Nasal cavity respiratory epithelium epithelial cell of viscerocranial mucosa (primary cell): ENCODE data around the gene TMEM147. TPM values are rescaled to one million over a fixed set of nuclear protein-coding genes. Genes with fewer than 3 reads are reported as not detected.

Source experiments
- total RNA-seq: library from RNA; depleted of rRNA; stranded (reverse); fragments of >200 nt; gene quantifications from 2 replicates; pipeline ENCODE4 v1.2.3, GENCODE V29; 2014

TMEM147 gene, protein sequence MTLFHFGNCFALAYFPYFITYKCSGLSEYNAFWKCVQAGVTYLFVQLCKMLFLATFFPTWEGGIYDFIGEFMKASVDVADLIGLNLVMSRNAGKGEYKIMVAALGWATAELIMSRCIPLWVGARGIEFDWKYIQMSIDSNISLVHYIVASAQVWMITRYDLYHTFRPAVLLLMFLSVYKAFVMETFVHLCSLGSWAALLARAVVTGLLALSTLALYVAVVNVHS
- total RNA-seq = 99.0 and 109 TPM in 2 replicates

DNA sequence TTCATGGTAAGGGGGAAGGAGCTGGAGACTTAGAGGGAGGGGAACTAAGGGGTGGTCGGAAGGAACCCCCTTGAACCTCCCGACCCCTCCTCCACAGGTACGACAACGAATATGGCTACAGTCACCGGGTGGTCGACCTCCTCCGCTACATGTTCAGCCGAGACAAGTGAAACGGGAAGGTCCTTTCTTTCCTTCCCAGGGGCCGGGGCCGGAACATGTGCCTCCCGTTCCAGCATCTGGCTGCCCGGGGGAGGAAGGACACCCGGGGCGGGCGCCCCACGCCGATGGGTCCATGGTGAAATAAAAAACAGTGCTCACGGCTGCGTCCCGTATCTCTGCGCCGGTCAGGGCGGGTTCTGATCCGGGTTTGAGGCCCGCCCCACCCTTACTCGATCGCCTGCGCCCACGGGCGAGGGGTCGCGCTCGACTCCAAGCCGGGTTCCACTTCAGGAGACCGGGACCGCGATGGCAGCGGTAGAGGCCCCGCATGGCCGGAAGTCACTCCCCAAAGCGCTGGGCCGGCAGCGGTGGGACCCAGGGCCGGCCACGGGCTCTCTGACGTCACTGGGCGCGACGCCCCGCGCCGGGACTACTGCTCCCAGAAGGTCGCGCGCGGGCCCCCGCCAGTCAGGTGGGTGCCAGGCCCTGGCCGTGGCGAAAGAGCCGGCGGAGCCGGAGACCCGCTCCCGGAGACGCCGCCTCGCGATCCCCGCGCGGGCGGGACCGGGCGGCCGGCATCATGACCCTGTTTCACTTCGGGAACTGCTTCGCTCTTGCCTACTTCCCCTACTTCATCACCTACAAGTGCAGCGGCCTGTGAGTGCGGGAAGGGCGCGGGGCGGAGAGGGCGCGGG is at the start of gene TMEM147:
Gene TMEM147, plus strand, starts transcription at position 626 of the 854 bp plus-strand sequence. Its CDS starts 114 bp downstream, at position 740.

DNA sequence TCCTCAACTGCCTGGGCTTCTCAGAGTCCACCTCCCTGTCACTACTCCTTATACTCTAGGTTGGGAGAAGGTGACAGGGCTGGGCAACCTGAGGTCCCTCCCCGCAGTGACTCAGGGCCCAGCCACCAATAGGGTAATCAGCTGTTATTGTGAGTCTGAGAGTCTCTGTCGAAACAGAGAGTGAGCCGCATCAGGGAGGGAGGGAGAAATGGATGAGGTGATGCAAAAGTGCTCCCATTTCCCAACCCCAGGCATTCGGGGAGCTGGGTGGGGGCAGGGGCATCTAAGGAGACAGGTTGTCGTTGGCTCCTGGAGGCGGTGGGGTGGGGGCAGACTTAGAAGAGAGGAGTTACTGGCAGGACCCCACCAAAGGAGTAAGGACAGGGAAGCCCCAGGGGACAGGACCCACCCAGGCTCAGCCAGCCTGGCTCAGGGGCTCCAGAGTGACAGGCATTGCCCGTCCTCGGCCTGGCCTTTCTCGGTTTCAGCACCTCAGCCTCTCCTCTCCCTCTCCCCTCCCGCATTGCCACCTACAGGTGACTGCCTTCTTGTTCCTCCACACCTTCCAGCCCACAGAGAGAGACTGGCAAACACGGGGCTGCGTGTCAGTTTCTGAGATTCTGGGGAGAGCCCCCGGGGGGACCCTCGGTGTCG is 31.7 kb upstream of the TMEM147 start, which contains the start of gene DMKN:
Gene DMKN, minus strand, starts transcription at position 22 of the 654 bp plus-strand sequence. CDS start 174 bp downstream, outside the sequence.

DNA sequence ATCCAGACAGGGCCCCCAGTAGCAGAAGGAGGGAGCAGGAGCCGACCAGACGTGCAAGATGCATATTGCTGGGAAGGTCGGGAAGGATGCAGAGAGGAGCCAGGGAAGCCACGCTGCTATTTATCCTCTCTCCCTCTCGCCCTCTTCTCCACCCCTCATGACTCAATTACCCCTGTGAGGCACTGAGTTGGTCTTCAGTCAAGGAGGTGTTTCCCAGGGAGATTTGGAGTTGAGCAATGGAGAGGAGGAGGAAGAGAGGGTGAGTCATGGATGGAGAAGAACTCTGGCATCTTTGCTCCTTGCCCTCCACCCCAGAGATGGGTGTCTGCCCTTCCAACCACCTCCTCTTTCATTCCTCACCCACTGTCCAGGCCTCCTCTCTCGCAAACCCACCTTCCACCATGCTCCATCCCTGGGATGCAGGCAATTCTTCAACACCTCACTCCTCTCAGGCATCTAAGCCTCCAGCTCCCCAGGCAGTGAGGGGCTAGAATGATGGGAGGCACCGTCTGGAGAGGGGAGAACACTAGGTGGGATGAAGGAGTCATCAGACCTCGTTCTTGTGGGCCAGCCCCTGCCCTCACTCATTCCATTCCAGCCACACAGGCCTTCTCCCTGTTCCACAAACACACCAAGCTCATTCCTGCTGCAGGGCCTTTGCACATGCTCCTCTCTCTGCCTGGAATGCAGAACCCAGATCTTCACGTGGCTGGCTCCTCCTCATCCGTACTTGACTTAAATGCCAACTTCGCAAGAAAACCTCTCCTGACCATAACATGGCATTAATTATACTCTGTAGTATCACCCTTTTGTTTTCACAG is 17.0 kb upstream of the TMEM147 start, which contains the start of gene SBSN:
Gene SBSN, minus strand, starts transcription at position 94 of the 821 bp plus-strand sequence. Its CDS starts 30 bp downstream, at position 64.

DNA sequence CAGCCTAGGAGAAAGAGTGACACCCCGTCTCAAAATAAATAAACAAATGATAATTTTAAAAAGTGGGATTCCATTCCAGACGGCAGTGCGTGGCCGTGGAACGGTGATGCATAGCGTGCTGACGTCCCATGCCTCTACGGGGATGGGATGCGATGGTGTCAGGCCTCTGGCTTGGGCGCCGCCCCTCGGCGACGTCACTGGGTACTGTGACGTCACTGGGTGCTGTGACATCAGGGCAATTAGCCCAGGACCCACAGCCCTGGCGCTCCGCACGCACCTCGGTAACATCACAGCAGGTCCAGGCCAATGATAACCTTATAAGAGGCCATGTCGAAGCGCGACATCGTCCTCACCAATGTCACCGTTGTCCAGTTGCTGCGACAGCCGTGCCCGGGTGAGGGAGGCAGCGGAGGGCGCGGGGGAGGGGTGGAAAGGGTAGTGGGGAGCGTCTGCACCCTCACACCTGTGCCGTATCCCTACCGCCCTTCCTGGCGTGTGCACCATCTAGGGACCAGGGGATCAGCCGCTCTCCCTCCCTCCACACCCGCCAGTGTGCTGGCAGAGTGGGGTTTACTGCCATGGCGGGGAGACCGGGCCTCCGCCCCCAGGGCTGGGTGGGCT is 12.1 kb upstream of the TMEM147 start, which contains the start of gene GAPDHS:
Gene GAPDHS, plus strand, starts transcription at position 256 of the 621 bp plus-strand sequence. Its CDS starts 72 bp downstream, at position 328.

DNA sequence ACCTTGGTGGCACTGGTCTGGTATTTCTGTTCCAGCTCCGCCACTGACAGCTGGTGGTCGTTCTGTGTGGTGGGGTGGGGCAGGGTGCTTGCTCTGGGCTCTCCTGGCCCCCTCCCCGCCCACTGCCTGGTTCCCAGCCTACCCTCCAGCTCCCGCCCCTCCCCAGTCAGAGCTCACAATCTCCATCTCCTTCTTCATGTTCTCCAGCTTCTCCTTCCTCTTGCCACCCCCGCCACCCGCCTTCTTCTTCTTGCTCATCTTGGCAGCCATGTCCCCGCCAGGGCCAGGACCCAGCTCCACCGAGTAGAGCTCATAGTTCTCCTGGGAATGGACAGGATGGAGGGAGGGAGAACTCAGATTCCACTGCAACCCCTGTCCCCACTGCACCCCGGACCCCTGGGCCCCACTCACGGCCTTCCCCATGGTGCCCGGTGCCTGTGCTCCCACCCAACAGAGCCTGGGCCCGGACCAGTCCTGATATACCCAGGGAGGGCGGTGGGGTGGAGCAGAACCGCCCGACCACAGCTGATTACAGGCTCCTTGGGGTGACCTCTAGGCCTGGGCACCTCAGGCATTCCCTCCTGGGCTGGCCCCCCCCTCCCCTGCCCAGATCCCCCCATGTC is 17.9 kb downstream of the TMEM147 start, which contains the start of gene ATP4A:
Gene ATP4A, minus strand, starts transcription at position 452 of the 623 bp plus-strand sequence. Its CDS starts 29 bp downstream, at position 423.

DNA sequence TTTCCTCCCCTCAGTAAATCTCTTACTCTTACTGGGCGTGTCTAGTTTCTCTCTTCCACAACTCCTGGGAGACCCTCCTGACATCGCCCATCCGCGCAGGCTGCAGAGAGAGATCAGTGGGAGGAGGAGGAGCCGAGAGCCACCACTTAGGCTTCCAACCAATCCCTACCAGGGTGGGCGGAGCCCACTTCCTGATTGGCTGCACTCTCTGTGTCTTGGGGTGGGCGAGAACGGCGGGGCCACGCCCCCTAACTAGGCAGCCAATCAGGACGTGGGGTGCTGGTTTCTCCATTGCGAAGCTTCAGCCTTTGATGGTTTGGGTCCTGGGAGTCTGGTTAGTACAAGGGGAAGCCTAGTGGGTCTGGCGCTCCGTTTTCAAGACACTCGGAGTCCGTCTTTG is 40.4 kb downstream of the TMEM147 start, which contains the start of gene PMIS2:
Gene PMIS2, plus strand, starts transcription at position 326 of the 400 bp plus-strand sequence. CDS start 87 bp downstream, outside the sequence.

Other genes with a start within 250 kb of the TMEM147 start
- gene CD22, start 216.4 kb upstream of the TMEM147 start, total RNA-seq = 0.34 TPM in 1 of 2 replicates, not detected in the other
- gene FFAR1, start 197.7 kb upstream of the TMEM147 start, total RNA-seq = not detected in 2 replicates
- gene FFAR3, start 187.2 kb upstream of the TMEM147 start, total RNA-seq = not detected in 2 replicates
- not detected in 2 replicates for gene GPR42, start 174.6 kb upstream of the TMEM147 start, total RNA-seq
- not detected in 2 replicates for gene FFAR2, start 97.4 kb upstream of the TMEM147 start, total RNA-seq
- gene KRTDAP, start 55.2 kb upstream of the TMEM147 start, total RNA-seq = 0.28 and 13.7 TPM in 2 replicates
- gene DMKN, start 32.0 kb upstream of the TMEM147 start, total RNA-seq = 78.4 and 142 TPM in 2 replicates
- gene SBSN, start 17.3 kb upstream of the TMEM147 start, total RNA-seq = 16.5 and 67.3 TPM in 2 replicates
- gene GAPDHS, start 12.2 kb upstream of the TMEM147 start, total RNA-seq = not detected in 2 replicates
- gene ATP4A, start 18.0 kb downstream of the TMEM147 start, total RNA-seq = not detected in 2 replicates
- not detected in 2 replicates for gene PMIS2, start 40.5 kb downstream of the TMEM147 start, total RNA-seq
- gene HAUS5, start 67.1 kb downstream of the TMEM147 start, total RNA-seq = 3.1 and 4.6 TPM in 2 replicates
- 33.2 and 37.9 TPM in 2 replicates for gene RBM42, start 83.4 kb downstream of the TMEM147 start, total RNA-seq
- 0.34 TPM in 1 of 2 replicates, not detected in the other for gene ETV2, start 96.1 kb downstream of the TMEM147 start, total RNA-seq
- 88.5 and 102 TPM in 2 replicates for gene COX6B1, start 102.7 kb downstream of the TMEM147 start, total RNA-seq
- gene UPK1A, start 120.9 kb downstream of the TMEM147 start, total RNA-seq = not detected in 2 replicates
- gene ZBTB32, start 158.9 kb downstream of the TMEM147 start, total RNA-seq = not detected in 2 replicates
- 4.1 and 21.1 TPM in 2 replicates for gene KMT2B, start 172.4 kb downstream of the TMEM147 start, total RNA-seq
- under 0.01 and 0.43 TPM in 2 replicates for gene IGFLR1, start 196.8 kb downstream of the TMEM147 start, total RNA-seq
- 9.1 and 12.6 TPM in 2 replicates for gene U2AF1L4, start 199.8 kb downstream of the TMEM147 start, total RNA-seq
- 14.9 and 15.7 TPM in 2 replicates for gene PSENEN, start 200.0 kb downstream of the TMEM147 start, total RNA-seq
- 5.8 and 7.3 TPM in 2 replicates for gene LIN37, start 202.9 kb downstream of the TMEM147 start, total RNA-seq
- under 0.01 and 0.28 TPM in 2 replicates for gene HSPB6, start 211.4 kb downstream of the TMEM147 start, total RNA-seq
- 2.1 and 5.7 TPM in 2 replicates for gene PROSER3, start 212.6 kb downstream of the TMEM147 start, total RNA-seq
- gene ARHGAP33, start 229.9 kb downstream of the TMEM147 start, total RNA-seq = 0.57 TPM in 1 of 2 replicates, not detected in the other